Vagina (tissue), 2 donors: ENCODE measurements around the gene SLC9C2. TPM values are rescaled to one million over a fixed set of nuclear protein-coding genes. Genes with fewer than 3 reads are reported as not detected.

Experiments used
- DNase-seq, 2 donors: peaks; one replicate each; pipeline ENCODE4 v3.0.0-alpha.2; 2017; ENCODE audit errors: extremely low spot score in 2 of 2
- H3K27ac ChIP-seq: fragments of 200-600 bp; sonication (generic); one replicate; pipeline ENCODE4 v1.5.1; 2019
- H3K27me3 ChIP-seq: fragments of 200-600 bp; sonication (generic); one replicate; pipeline ENCODE4 v1.5.1; 2019
- H3K36me3 ChIP-seq, 2 donors: fragments of 200-600 bp; sonication (generic); one replicate each; pipeline ENCODE4 v1.5.1; 2017 to 2019
- H3K4me1 ChIP-seq: fragments of 200-600 bp; sonication (generic); one replicate; pipeline ENCODE4 v1.5.1; 2019
- H3K4me3 ChIP-seq, 2 donors: fragments of 200-600 bp; sonication (generic); 1 replicate in 1 of 2; 2 replicates in 1 of 2; pipeline ENCODE4 v1.5.1; 2016 to 2019
- H3K9me3 ChIP-seq: fragments of 200-600 bp; sonication (generic); one replicate; pipeline ENCODE4 v1.5.1; 2019
- CTCF ChIP-seq, 3 experiments: fragments of 450-650 bp in 2 of 3; fragments of 200-600 bp in 1 of 3; sonication (generic) in 1 of 3; IDR thresholded peaks; one replicate each; pipeline ENCODE4 v1.5.1; 2017 to 2019; ENCODE audit warnings: antibody characterized with exemption in 3 of 3, mild to moderate bottlenecking in 2 of 3, moderate library complexity in 2 of 3
- POLR2A ChIP-seq, 2 donors: fragments of 450-650 bp; IDR thresholded peaks; one replicate each; pipeline ENCODE4 v1.6.1; 2017; ENCODE audit warnings: antibody characterized with exemption in 2 of 2, mild to moderate bottlenecking in 2 of 2, moderate library complexity in 2 of 2
- POLR2AphosphoS5 ChIP-seq, 2 donors: sonication (generic); formaldehyde crosslinking; IDR thresholded peaks; one replicate each; pipeline ENCODE4 v1.9.0; 2017; ENCODE audit warnings: antibody characterized with exemption in 2 of 2, mild to moderate bottlenecking in 2 of 2, low read depth in 1 of 2; ENCODE audit not compliant: insufficient read depth in 1 of 2
- intact Hi-C: fragments of 100-400 bp; cut with DNase I; formaldehyde crosslinking; loops from one replicate; pipeline ENCODE4 v1.15.1; 2023
- total RNA-seq: library from RNA; depleted of rRNA; stranded (reverse); fragments of >200 nt; gene quantifications from one replicate; pipeline ENCODE4 v1.2.3, GENCODE V29; 2016

SLC9C2 gene
- total RNA-seq, 1 donor from 2014 or later: not detected

GRCh38 chr1:173536223-173536622 is 66.6 kb downstream of the SLC9C2 start:
- Histone ChIP-seq H3K27ac (no peak overlapping the region), H3K4me1 (peaks cover 13% of the 10 kb centered on the region), H3K36me3 (no peaks in the 10 kb centered on the region), H3K27me3 (no peaks in the 10 kb centered on the region), H3K4me3 (no peak overlapping the region), H3K9me3 (no peaks in the 10 kb centered on the region)
- DNase-seq: no peak
- no peak for TF ChIP-seq POLR2AphosphoS5 (IDR thresholded peaks at IDR 0.05; ENCODE audit: insufficient read depth in 1 of 2, low read depth in 1 of 2)
- TF ChIP-seq POLR2A (IDR thresholded peaks at IDR 0.05): no peak
- no peak for TF ChIP-seq CTCF (IDR thresholded peaks at IDR 0.05)
- intact Hi-C loops: no loop called here

- Histone ChIP-seq H3K27ac (no peak overlapping the region), H3K27me3 (no peaks in the 10 kb centered on the region), H3K4me1 (peaks cover 21% of the 10 kb centered on the region), H3K9me3 (no peaks in the 10 kb centered on the region), H3K4me3 (no peak overlapping the region), H3K36me3 (no peaks in the 10 kb centered on the region)
- no peak for TF ChIP-seq POLR2A (IDR thresholded peaks at IDR 0.05)
- TF ChIP-seq CTCF (IDR thresholded peaks at IDR 0.05): no peak
- no peak for TF ChIP-seq POLR2AphosphoS5 (IDR thresholded peaks at IDR 0.05; ENCODE audit: insufficient read depth in 1 of 2, low read depth in 1 of 2)
- no peak for DNase-seq
- intact Hi-C loops: no loop called here
These were observed 70.6 kb downstream of the SLC9C2 start for GRCh38 chr1:173532237-173532636.

- no peaks in the 10 kb centered on the region for H3K36me3 ChIP-seq
These were observed 71.8 kb downstream of the SLC9C2 start for GRCh38 chr1:173530795-173531693.

DNA sequence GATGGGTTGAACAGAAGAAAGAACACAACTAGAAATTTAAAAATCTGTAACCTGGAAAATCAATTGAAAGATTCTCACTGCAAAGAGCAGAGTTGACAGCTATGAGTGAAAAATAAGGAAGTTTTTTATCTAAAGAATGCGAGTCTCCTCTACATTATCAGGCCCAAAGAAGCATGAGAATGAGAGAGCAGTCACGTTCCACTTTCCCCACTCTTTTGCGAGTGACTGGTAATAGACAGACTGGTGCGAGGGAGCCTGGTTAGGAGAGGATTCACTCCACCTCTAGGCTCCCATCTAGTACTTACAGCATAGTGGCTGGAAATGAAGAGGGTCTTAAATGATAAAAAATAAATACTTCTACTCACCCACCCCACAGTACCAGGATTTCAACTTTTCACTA is 73.8 kb downstream of the SLC9C2 start:
- H3K27ac ChIP-seq: no peak overlapping the region
- no peak for TF ChIP-seq POLR2A (IDR thresholded peaks at IDR 0.05)
- TF ChIP-seq CTCF (IDR thresholded peaks at IDR 0.05): no peak
- no peak for TF ChIP-seq POLR2AphosphoS5 (IDR thresholded peaks at IDR 0.05; ENCODE audit: insufficient read depth in 1 of 2, low read depth in 1 of 2)
- peaks cover 21% of the 10 kb centered on the region for H3K4me1 ChIP-seq
- intact Hi-C loops: no loop called here
- no peaks in the 10 kb centered on the region for H3K9me3 ChIP-seq
- H3K27me3 ChIP-seq: no peaks in the 10 kb centered on the region
- no peak for DNase-seq
- H3K36me3 ChIP-seq: no peaks in the 10 kb centered on the region
- no peak overlapping the region for H3K4me3 ChIP-seq

More at GRCh38 chr1:173530795-173531693, 71.8 kb downstream of the SLC9C2 start:
- no peak for DNase-seq
- no peak for TF ChIP-seq POLR2AphosphoS5 (IDR thresholded peaks at IDR 0.05; ENCODE audit: insufficient read depth in 1 of 2, low read depth in 1 of 2)
- TF ChIP-seq CTCF (IDR thresholded peaks at IDR 0.05): no peak
- no peak for TF ChIP-seq POLR2A (IDR thresholded peaks at IDR 0.05)
- intact Hi-C loops: no loop called here
- Histone ChIP-seq H3K9me3 (no peaks in the 10 kb centered on the region), H3K27me3 (no peaks in the 10 kb centered on the region), H3K4me3 (no peak overlapping the region), H3K4me1 (peaks cover 21% of the 10 kb centered on the region), H3K27ac (no peak overlapping the region)
